ENCODE data around the gene FAM83G.

FAM83G gene

GRCh38 chr17:18955009-18955408 is 49.6 kb downstream of the FAM83G start:
- no peak for TF ChIP-seq CTCF (conservative IDR thresholded peaks at IDR 0.05; ENCODE audit: low read depth, low read length)
- DNase-seq (ENCODE audit: low read depth) = no peak
- no peak overlapping the region for H3K4me3 ChIP-seq (ENCODE audit: low read length)

GRCh38 chr17:18954321-18954720 is 50.2 kb downstream of the FAM83G start:
- no peak for TF ChIP-seq CTCF (conservative IDR thresholded peaks at IDR 0.05; ENCODE audit: low read depth, low read length)
- no peak for DNase-seq (ENCODE audit: low read depth)

GRCh38 chr17:18953231-18953728 is 51.3 kb downstream of the FAM83G start:
- no peak overlapping the region for H3K4me3 ChIP-seq (ENCODE audit: low read length)
- TF ChIP-seq CTCF (conservative IDR thresholded peaks at IDR 0.05; ENCODE audit: low read depth, low read length) = no peak
- DNase-seq (ENCODE audit: low read depth) = no peak

More at GRCh38 chr17:18954321-18954720, 50.2 kb downstream of the FAM83G start:
- no peak overlapping the region for H3K4me3 ChIP-seq (ENCODE audit: low read length)

- peak; percentile 38 for TF ChIP-seq CTCF (conservative IDR thresholded peaks at IDR 0.05; ENCODE audit: low read depth, low read length)
- DNase-seq (ENCODE audit: low read depth) = no peak
- H3K4me3 ChIP-seq (ENCODE audit: low read length) = no peak within 1 kb of the TSS
These were observed 52.4 kb downstream of the FAM83G start, which contains the start of gene SLC5A10 for GRCh38 chr17:18951941-18952842. Gene SLC5A10, plus strand, starts transcription at chr17:18952165. Its CDS starts 41 bp downstream, at chr17:18952206.

- H3K4me3 ChIP-seq (ENCODE audit: low read length) = no peak overlapping the region
- no peak for TF ChIP-seq CTCF (conservative IDR thresholded peaks at IDR 0.05; ENCODE audit: low read depth, low read length)
- DNase-seq (ENCODE audit: low read depth) = no peak
These were observed 53.3 kb downstream of the FAM83G start for GRCh38 chr17:18950944-18951905.

GRCh38 chr17:18950346-18950745 is 54.2 kb downstream of the FAM83G start:
- TF ChIP-seq CTCF (conservative IDR thresholded peaks at IDR 0.05; ENCODE audit: low read depth, low read length) = no peak
- no peak for DNase-seq (ENCODE audit: low read depth)
- H3K4me3 ChIP-seq (ENCODE audit: low read length) = no peak overlapping the region
